Hippocampal formation (tissue), 2 donors: ENCODE measurements around the gene TP53BP2.
"Not testable (repeated sequence)": the region's sequence is repeated elsewhere in the genome, so short reads cannot be mapped to it uniquely, and the experiment has no call there.

Experiments
- DNase-seq, 2 donors: peaks; one replicate each; lab custom pipeline; 2025; lab: John Stamatoyannopoulos, UW

TP53BP2 gene

DNA sequence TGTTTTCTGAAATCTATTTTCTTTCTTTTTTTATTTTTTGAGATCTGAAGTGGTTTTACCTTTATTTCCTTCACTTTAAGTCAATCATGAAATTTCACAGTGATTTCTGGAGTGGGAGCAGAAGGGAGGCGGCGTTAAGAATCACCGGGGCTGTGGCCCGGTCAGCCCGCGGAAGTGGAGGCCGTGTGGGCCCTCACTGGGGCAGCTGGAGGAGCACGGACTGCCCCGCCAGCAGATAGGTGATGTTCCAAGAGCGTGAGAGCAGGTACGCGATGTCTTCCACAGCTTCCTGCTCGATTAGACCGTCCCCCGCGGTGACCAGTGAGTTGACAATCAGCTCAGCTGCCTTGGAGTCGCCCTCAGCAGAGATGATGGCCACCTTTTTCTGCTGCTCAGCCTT lies 10.6 kb upstream of the TP53BP2 start:
- DNase-seq = no peak

- DNase-seq = no peak
Measured at GRCh38 chr1:223853748-223854147, 8.0 kb upstream of the TP53BP2 start.

DNA sequence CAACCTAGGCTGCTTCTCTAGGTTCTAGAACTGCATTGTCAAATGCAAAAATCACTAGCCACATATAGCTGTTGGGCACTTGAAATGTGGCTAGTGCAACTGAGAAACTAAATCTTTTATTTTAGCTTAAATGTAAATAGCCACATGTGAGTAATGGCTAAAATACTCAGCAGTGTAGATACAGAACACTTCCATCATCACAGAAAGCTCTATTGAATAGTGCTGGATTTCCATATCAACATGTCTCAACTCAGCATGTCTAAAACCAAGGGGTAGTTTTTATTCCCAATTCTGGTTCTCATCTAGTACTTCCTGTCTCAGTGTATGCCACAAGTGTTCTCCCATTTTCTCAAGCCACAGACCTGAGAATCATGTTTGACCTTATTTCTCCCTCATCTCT lies 7.5 kb upstream of the TP53BP2 start:
- no peak for DNase-seq

- DNase-seq = no peak
Measured at GRCh38 chr1:223852337-223852736, 6.6 kb upstream of the TP53BP2 start.

DNA sequence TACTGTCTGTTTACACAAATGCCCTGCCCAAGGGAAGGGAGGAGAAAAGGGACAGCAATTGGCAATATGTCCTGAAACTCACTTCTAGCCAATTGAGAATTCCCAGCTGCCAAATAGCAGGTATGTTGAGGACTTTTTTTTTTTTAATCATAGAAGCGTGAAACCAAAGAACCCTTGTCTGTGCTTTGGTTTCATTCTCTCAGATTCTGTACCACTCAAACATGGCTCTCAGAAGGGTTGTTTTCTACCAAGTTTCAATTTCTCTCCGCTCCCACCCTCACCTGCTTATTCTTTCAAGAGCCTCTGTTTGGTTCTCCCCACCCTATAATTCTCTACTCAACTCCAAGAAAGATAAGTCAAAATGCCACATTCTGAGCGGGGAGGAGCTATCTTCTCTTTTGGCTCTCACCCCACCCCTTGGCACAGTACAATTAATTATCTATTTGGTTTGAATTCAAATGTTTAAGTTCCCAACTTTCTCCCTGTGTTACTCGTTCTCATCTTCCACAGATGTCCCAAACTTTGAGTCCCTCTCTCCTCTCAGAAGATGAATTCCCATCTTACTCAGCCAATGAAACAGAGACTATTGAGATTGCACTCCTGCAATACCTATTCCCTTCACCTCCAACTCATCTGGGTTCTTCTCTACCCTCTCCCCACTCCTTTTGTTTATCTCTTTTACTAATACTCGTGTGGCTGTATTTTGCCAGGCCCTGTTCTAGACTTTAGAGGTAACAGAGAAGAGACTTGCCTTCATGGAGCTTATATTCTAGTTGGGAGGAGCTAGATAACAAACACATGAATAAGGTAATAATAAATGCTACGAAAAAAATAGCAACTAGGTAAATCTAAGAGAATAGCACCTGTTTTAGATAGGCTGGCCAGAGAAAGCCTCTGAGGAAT lies 3.9 kb upstream of the TP53BP2 start:
- DNase-seq = no peak

- no peak for DNase-seq
Measured at GRCh38 chr1:223848536-223848935, 2.8 kb upstream of the TP53BP2 start.

DNA sequence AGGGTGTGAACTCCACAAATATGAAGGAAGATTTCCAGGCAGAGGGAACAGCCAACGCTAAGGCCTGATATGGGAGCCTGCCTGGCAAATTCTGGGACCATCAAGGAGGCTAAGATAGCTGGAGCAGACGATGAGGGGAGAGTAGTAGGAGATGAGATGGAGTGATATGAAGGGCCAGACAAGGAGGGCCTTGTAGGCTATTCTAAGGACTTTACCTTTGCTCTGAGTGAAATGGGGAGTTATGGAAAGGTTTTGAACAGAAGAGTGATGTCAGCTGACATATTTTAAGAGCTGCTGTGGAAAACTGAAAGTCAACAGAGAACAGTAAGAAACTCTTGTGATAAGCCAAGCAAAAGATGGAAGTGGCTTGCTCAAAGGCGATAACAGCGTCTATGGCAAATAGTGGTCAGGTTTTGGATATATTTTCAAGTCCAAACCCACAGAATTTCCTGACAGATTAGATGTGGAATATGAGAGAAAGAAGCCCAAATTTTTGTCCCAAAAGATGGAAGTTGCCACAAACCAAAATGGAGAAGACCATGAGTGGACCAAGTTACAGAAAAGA lies 2.1 kb upstream of the TP53BP2 start:
- no peak for DNase-seq

- DNase-seq = no peak
Measured at GRCh38 chr1:223845037-223845809, 524 bp downstream of the TP53BP2 start.

DNA sequence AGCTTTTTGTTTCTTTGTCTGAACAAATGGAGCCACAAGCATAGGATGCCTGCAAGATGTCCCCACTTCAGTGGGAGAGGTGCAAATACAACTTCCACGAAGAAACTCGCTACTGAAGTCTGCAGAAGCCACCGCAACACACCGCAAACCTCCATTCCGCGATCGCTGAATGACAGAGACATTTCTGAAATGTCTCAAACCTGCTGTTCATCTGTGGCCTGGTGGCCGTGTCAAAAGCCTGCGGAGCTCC lies 1.0 kb downstream of the TP53BP2 start:
- peak in 1 of 2 donors; percentile 16 for DNase-seq

DNA sequence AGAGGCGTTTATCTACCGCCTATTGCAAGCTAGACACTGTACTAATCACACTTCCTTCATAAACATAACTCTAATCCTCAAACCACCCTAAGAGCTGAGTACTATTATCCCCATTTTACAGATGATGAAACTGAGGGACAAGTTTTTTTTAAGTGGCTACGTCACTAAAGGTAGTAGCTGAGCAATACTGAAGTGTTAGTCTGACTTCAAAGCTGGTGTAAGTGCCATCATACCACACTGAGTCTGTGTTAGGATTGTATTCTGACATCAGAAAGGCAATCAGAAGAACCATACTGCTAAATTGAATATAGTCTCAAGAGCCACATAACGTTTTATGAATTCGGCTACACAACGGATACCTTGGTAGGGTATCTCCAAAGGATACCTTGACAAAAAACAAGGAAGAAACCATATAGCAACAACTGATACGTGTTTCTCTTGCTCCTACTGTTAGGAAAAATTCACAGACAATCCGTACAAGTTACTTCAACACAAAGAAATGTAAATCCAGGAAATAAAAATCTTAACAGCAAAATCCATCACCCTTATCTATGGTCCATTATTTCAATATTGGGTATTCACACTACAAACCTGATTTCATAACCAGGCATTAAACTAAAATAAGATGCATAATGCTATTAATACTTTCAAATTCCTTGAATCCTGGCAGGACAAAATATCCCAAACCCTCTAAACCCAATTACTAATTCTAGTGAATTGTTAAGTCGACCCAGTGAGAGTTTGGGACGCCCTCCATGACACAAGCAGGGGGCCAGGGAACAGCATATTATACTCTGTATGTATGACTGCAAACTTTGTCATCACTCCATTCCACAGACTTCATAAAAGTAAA lies 1.6 kb downstream of the TP53BP2 start:
- DNase-seq = no peak

DNA sequence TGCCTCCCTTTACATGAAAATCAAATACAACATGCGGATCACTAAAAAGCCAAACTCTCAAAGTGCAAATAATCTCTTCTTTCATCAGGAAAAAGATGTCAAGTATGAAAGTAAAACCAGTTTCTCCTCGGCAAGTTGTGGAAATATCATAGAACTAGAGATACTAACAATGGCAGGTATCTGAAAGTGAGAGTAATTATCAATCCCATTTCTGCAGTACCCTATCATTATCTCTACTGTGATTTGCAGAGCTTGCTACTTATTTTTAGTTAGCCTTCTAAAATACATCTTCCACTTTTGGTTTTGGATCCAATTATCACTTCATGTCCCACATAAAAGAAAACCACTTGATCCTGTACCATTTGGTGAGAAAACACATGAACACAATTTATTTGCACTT lies 3.0 kb downstream of the TP53BP2 start:
- no peak for DNase-seq

DNA sequence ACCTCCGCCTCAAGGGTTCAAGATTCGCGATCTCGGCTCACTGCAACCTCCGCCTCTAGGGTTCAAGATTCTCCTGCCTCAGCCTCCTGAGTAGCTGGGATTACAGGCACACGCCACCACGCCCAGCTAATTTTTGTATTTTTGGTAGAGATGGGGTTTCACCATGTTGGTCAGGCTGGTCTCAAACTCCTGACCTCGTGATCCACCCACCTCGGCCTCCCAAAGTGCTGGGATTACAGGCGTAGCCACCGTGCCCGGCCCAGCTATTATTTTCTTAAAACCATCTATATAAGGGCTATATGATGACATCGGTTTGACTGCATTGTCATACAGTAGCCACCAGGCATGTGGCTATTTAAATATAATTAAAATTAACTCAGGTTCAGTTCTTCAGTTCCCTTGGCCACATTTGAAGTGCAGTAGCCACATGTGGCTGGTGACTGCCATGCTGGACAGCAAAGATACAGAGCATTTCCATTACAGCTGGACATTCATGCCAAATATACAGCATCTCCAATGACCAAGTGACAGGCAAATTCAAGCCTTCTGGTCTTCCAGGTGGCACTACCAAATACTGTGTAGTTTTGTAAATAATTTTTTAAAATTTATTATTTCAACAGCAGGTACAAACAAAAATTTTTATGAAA lies 3.6 kb downstream of the TP53BP2 start:
- DNase-seq = not testable (repeated sequence)

DNA sequence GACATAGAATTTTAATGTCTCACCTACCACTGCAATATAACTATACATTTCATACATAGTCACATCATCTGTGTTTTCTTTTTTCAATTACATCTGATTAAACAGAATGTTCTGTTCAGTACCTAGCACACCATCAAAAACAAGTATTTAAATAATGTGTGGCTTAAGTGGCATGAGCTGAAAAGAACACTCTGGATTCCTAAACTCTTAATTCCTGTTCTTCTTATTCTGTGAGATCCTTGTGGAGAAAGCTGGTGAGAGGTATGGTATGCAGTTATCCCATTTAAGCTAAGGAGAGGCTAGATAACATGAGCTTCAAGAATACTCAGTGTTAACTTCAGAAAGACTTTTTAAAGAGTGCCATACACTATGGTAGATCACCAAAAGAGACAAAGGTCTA lies 5.5 kb downstream of the TP53BP2 start:
- DNase-seq = no peak

GRCh38 chr1:223838125-223838854 lies 7.5 kb downstream of the TP53BP2 start:
- no peak for DNase-seq

- no peak for DNase-seq
Measured at GRCh38 chr1:223837687-223838086, 8.1 kb downstream of the TP53BP2 start.

DNA sequence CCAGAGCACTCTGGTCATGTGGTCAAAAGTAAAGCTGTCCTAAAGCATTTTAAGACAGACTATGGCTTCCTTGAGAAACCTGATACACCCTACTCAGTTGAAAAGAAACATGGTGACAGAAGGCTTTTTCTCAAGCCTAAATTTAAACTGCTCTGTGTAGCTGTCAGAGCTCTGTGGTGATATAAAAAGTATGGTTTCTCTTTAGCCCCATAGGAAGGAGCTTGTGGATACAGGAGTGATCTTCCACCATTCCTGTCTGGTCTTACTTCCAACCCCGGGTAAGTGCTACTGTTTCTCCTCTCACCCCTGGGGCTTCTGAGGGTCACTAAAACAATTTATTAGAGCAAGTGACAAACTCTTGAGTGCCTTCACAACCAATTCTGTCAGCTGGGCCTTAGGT lies 8.5 kb downstream of the TP53BP2 start:
- no peak for DNase-seq

- DNase-seq = no peak
Measured at GRCh38 chr1:223836586-223836985, 9.2 kb downstream of the TP53BP2 start.

DNA sequence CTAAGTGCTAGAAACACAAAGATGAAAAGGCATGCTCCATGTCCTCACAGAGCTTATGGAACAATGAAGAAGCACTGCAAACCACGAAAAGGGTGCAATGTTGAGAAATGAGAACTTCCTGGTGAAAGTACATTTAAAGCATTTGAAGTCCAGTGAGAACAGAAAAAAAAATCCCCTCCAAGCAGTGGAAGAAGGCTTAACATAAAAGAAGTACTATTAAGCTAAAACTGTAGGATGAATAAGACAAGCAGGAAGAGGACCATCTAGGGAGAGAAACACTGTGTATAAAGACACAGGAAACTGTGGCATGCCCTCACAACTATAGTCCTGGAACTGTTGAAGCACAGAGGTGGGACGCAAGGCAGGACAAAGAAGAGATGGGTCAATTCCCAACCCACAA lies 10.0 kb downstream of the TP53BP2 start:
- no peak for DNase-seq

DNA sequence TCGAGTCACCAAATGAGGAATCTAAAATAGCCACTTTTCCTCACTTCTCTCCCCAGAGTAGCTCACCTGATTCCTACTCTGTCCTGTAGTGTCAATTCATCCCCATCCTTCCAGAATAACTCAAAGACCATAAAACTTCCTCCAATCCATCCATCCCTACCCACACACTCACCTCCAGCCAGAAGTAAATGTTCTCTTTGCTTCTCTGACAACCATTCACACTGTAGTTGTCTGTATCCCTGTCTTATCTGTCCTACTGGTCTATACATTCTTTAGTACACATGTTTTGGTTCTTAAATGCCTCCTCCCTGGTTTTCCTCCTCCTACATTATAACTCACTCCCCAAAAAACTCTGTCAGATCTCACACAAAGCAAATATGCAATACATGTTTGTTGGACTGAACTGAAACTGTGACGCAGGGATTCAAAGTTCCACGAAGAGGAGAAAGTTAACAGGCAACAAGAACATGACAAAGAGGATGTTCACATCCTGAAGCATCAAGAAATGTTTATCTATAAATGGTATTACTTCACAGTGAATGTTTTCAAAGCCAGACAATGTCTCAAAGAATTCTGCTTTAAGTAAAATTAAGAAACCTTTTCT lies 11.0 kb downstream of the TP53BP2 start:
- no peak for DNase-seq

GRCh38 chr1:223833948-223834347 lies 11.8 kb downstream of the TP53BP2 start:
- no peak for DNase-seq

DNA sequence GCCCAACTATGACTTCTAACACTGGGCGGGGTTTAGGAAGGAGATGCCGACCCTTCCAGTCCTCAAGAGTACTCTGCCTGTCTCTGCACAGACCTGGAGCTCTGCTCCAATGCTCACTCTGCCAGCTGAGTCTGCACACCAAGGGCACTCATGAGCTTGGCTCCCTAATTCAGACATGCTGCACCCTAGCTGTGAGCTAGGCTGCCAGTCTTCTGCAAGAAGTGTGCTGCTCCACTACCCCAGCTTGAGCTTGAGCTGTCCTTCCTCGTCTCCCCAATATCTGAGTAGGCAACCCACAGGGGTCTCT lies 13.2 kb downstream of the TP53BP2 start:
- DNase-seq = peak in 1 of 2 donors; percentile 22
